Measurements from ENCODE around the gene LPAR3. TPM values are rescaled to one million over a fixed set of nuclear protein-coding genes. Genes with fewer than 3 reads are reported as not detected.

LPAR3 gene
- total and polyA plus RNA-seq, 12 donors, result 4.7 to 17.3 (median 10.7) TPM

DNA sequence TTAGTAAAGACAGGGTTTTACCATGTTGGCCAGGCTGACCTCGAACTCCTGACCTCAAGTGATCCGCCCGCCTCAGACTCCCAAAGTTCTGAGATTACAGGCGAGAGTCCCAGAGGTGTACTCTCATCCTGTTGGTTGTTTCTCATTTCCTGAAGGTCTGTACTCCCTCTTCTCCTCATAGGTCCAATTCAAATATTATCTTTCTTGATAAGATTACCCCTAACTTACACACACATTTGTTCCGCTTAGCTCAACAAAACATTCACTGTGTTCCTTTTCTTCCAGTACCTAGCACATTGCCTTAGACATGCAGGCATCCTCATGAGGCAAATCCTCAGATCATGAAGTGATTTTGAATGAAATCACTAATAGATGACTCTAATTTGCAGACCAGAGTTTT is 130.3 kb downstream of the LPAR3 start:
- no peak overlapping the region for H3K4me3 ChIP-seq
- H3K9me3 ChIP-seq, result no peaks in the 10 kb centered on the region
- 43 to 58% methylated on average over 5 of the region's 5 CpGs for WGBS, 2 donors
- TF ChIP-seq, protein P1, sequence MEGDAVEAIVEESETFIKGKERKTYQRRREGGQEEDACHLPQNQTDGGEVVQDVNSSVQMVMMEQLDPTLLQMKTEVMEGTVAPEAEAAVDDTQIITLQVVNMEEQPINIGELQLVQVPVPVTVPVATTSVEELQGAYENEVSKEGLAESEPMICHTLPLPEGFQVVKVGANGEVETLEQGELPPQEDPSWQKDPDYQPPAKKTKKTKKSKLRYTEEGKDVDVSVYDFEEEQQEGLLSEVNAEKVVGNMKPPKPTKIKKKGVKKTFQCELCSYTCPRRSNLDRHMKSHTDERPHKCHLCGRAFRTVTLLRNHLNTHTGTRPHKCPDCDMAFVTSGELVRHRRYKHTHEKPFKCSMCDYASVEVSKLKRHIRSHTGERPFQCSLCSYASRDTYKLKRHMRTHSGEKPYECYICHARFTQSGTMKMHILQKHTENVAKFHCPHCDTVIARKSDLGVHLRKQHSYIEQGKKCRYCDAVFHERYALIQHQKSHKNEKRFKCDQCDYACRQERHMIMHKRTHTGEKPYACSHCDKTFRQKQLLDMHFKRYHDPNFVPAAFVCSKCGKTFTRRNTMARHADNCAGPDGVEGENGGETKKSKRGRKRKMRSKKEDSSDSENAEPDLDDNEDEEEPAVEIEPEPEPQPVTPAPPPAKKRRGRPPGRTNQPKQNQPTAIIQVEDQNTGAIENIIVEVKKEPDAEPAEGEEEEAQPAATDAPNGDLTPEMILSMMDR (IDR thresholded peaks at IDR 0.05), result no peak
- H3K36me3 ChIP-seq, result no peaks in the 10 kb centered on the region
- peaks cover 0 to 18% (median 7%) of the 10 kb centered on the region in 7 donors for H3K27me3 ChIP-seq
- H3K27ac ChIP-seq, result no peak overlapping the region
- peaks cover 0 to 19% (median 5%) of the 10 kb centered on the region in 9 donors for H3K4me1 ChIP-seq
- intact Hi-C loops (cut with DNase I), result loop anchor here in 1 of 10 donors (5.0 kb wide), 1 partner anchor 170 kb away; no protein-coding TSS in a partner anchor
- ATAC-seq (peak in 1 of 8 donors; percentile 53), DNase-seq (no peak)

Other genes starting within 250 kb of the LPAR3 start
- gene SSX2IP, start 202.7 kb downstream of the LPAR3 start, total RNA-seq, result 10 to 100 TPM in 8 of 10 donors, 1 to 10 TPM in 2; 6.3 to 14.9 (median 11.2) TPM
- gene SSX2IP, start 202.7 kb downstream of the LPAR3 start, polyA plus RNA-seq, result 1 to 10 TPM; 2.9 to 4.3 TPM
- gene MCOLN2, start 103.9 kb upstream of the LPAR3 start, total RNA-seq, result 1 to 10 TPM in 1 of 10 donors, under 1 TPM in 3, not detected in 6; 0.09 to 2.0 (median 0.21) TPM
- gene MCOLN2, start 103.9 kb upstream of the LPAR3 start, polyA plus RNA-seq, result under 1 TPM; 0.01 to 0.15 TPM
- gene MCOLN3, start 155.3 kb upstream of the LPAR3 start, total RNA-seq, result under 1 TPM in 9 of 10 donors, not detected in 1; 0.13 to 0.92 (median 0.28) TPM
- 1 to 10 TPM in 1 of 2 donors, under 1 TPM in 1; 0.13 to 2.7 TPM for gene MCOLN3, start 155.3 kb upstream of the LPAR3 start, polyA plus RNA-seq